Liver (tissue), 9 donors: ENCODE measurements around the gene NAA80. TPM values are rescaled to one million over a fixed set of nuclear protein-coding genes. Genes with fewer than 3 reads are reported as not detected.
A peak's percentile ranks its signal among the peaks of the same experiment; 100 is the strongest.

Experiments
- DNase-seq: peaks from one replicate; pipeline ENCODE4 v3.0.0-alpha.2; 2017; ENCODE audit warnings: low spot score
- H3K27ac ChIP-seq, 2 donors: one replicate each; pipeline ENCODE4 v1.7.0; 2013; ENCODE audit warnings: inconsistent platforms in 2 of 2, low read length in 2 of 2, control low read depth in 1 of 2, low read depth in 1 of 2, mild to moderate bottlenecking in 1 of 2
- H3K27me3 ChIP-seq, 4 donors: one replicate each; pipeline versions ENCODE4 v1.6.1 to v1.7.0; 2013; ENCODE audit warnings: low read length in 3 of 4, inconsistent platforms in 1 of 4, mild to moderate bottlenecking in 1 of 4, moderate library complexity in 1 of 4; ENCODE audit not compliant: control insufficient read depth in 4 of 4, insufficient read depth in 4 of 4
- H3K36me3 ChIP-seq, 4 donors: one replicate each; pipeline versions ENCODE4 v1.6.1 to v1.7.0; 2013; ENCODE audit warnings: low read length in 3 of 4, mild to moderate bottlenecking in 3 of 4, low read depth in 1 of 4, moderate library complexity in 1 of 4; ENCODE audit not compliant: control insufficient read depth in 4 of 4, insufficient read depth in 3 of 4
- H3K4me1 ChIP-seq, 4 donors: one replicate each; pipeline versions ENCODE4 v1.6.1 to v1.7.0; 2013; ENCODE audit warnings: low read length in 3 of 4, mild to moderate bottlenecking in 3 of 4, moderate library complexity in 1 of 4; ENCODE audit not compliant: control insufficient read depth in 4 of 4, insufficient read depth in 4 of 4
- H3K4me3 ChIP-seq, 3 donors: one replicate each; pipeline versions ENCODE4 v1.6.1 to v1.7.0; 2013; ENCODE audit warnings: low read length in 3 of 3, control low read depth in 1 of 3, low read depth in 1 of 3, mild to moderate bottlenecking in 1 of 3
- H3K9ac ChIP-seq, 2 donors: one replicate each; pipeline ENCODE4 v1.7.0; 2013; ENCODE audit warnings: low read length in 2 of 2, mild to moderate bottlenecking in 2 of 2, moderate library complexity in 2 of 2, control low read depth in 1 of 2, low read depth in 1 of 2
- H3K9me3 ChIP-seq, 4 donors: one replicate each; pipeline versions ENCODE4 v1.6.1 to v1.7.0; 2013; ENCODE audit warnings: low read length in 3 of 4; ENCODE audit not compliant: control insufficient read depth in 4 of 4
- ATF3 ChIP-seq: IDR thresholded peaks from 2 replicates; pipeline ENCODE4 v1.6.1; 2016; ENCODE audit warnings: antibody characterized with exemption
- CTCF ChIP-seq: fragments of 150-350 bp; IDR thresholded peaks from 2 replicates; pipeline ENCODE4 v1.5.1; 2017; ENCODE audit warnings: improper control_type of control experiment, low read depth, low read length; ENCODE audit not compliant: missing input control
- FOXA2 ChIP-seq: IDR thresholded peaks from 2 replicates; pipeline ENCODE4 v1.6.1; 2016; ENCODE audit warnings: antibody characterized with exemption
- GABPA ChIP-seq, 2 donors: IDR thresholded peaks in 1 of 2; conservative IDR thresholded peaks in 1 of 2; 2 replicates each; pipeline ENCODE4 v1.6.1; 2016; ENCODE audit warnings: antibody characterized with exemption in 2 of 2, mild to moderate bottlenecking in 1 of 2, moderate library complexity in 1 of 2
- HNF4A ChIP-seq, 2 donors: conservative IDR thresholded peaks; 2 replicates each; pipeline ENCODE4 v1.6.1; 2016; ENCODE audit warnings: antibody characterized with exemption in 2 of 2, mild to moderate bottlenecking in 2 of 2
- HNF4G ChIP-seq: IDR thresholded peaks from 2 replicates; pipeline ENCODE4 v1.6.1; 2016; ENCODE audit warnings: antibody characterized with exemption
- JUND ChIP-seq, 2 donors: IDR thresholded peaks; 2 replicates each; pipeline ENCODE4 v1.6.1; 2016; ENCODE audit warnings: antibody characterized with exemption in 2 of 2
- NR2F2 ChIP-seq: IDR thresholded peaks from 2 replicates; pipeline ENCODE4 v1.6.1; 2016; ENCODE audit warnings: antibody characterized with exemption
- RAD21 ChIP-seq, 2 donors: IDR thresholded peaks; 2 replicates each; pipeline ENCODE4 v1.6.1; 2016; ENCODE audit warnings: antibody characterized with exemption in 2 of 2, mild to moderate bottlenecking in 2 of 2
- REST ChIP-seq: IDR thresholded peaks from 2 replicates; pipeline ENCODE4 v1.6.1; 2016; ENCODE audit warnings: antibody characterized with exemption, mild to moderate bottlenecking
- RXRA ChIP-seq, 2 donors: IDR thresholded peaks; 2 replicates each; pipeline ENCODE4 v1.6.1; 2017 to 2018; ENCODE audit warnings: antibody characterized with exemption in 2 of 2, mild to moderate bottlenecking in 1 of 2
- SP1 ChIP-seq: IDR thresholded peaks from 2 replicates; pipeline ENCODE4 v1.6.1; 2018; ENCODE audit warnings: antibody characterized with exemption, mild to moderate bottlenecking
- TAF1 ChIP-seq: conservative IDR thresholded peaks from 2 replicates; pipeline ENCODE4 v1.6.1; 2016; ENCODE audit warnings: antibody characterized with exemption, mild to moderate bottlenecking
- YY1 ChIP-seq: IDR thresholded peaks from 2 replicates; pipeline ENCODE4 v1.6.1; 2016; ENCODE audit warnings: antibody characterized with exemption, mild to moderate bottlenecking
- ZBTB33 ChIP-seq: IDR thresholded peaks from 2 replicates; pipeline ENCODE4 v1.6.1; 2016; ENCODE audit warnings: antibody characterized with exemption
- WGBS: extraction: QIAGEN DNeasy Blood & Tissue Kit; methylation state at CpG from one replicate; pipeline ENCODE4 v1.1.7; 2013; 5-methylcytosine and 5-hydroxymethylcytosine counted together
- polyA plus RNA-seq, 2 donors: library from polyadenylated mRNA; stranded (reverse) in 1 of 2; unstranded in 1 of 2; fragments of 200-250 nt in 1 of 2; fragments of >200 nt in 1 of 2; fragmentation: Nextera tagmentation in 1 of 2; extraction: Ambion mirVana in 1 of 2; gene quantifications; one replicate each; pipeline versions ENCODE4 v1.2.1 to v1.2.3, GENCODE V29; 2013 to 2015
- total RNA-seq, 2 donors: library from RNA; depleted of rRNA; stranded (reverse); fragments of >200 nt; gene quantifications; one replicate each; pipeline ENCODE4 v1.2.3, GENCODE V29; 2014
- donor health status: healthy.
- donor health status: healthy.
- donor health status: healthy.
- donor health status: healthy.
- donor health status: healthy.

Gene NAA80
- total and polyA plus RNA-seq, 4 donors, result 1.6 to 5.5 (median 2.0) TPM

- peak; percentile 85 for TF ChIP-seq REST
- TF ChIP-seq ATF3, result peak; percentile 5
- peak; percentile 95 for TF ChIP-seq FOXA2
Measured at GRCh38 chr3:50299638-50299928, 378 bp upstream of the NAA80 start (continued).

GRCh38 chr3:50297896-50298725, 1.1 kb downstream of the NAA80 start:
- Histone ChIP-seq H3K36me3 (peaks cover 0 to 3% (median 0%) of the 10 kb centered on the region in 4 donors), H3K9me3 (no peaks in the 10 kb centered on the region), H3K27ac (peak overlapping the region; percentile 84 to 95), H3K9ac (peak overlapping the region; percentile 81 to 90), H3K27me3 (no peaks in the 10 kb centered on the region), H3K4me3 (peak overlapping the region in 2 of 3 donors; percentile 54 to 67), H3K4me1 (peaks cover 10 to 46% (median 27%) of the 10 kb centered on the region in 4 donors)
- 66% methylated on average over 9 of the region's 9 CpGs for WGBS
- peak; percentile 50 for DNase-seq
- TF ChIP-seq CTCF (peak; percentile 9), TAF1 (no peak)

GRCh38 chr3:50297384-50297775, 1.8 kb downstream of the NAA80 start:
- peaks cover 0 to 3% (median 0%) of the 10 kb centered on the region in 4 donors for H3K36me3 ChIP-seq
- no peaks in the 10 kb centered on the region for H3K9me3 ChIP-seq
- no peak overlapping the region for H3K9ac ChIP-seq
- 86% methylated on average over 2 of the region's 2 CpGs for WGBS
- no peak overlapping the region for H3K27ac ChIP-seq
- H3K4me1 ChIP-seq, result peaks cover 12 to 48% (median 33%) of the 10 kb centered on the region in 4 donors
- peak; percentile 64 for DNase-seq
- H3K27me3 ChIP-seq, result no peaks in the 10 kb centered on the region
- no peak overlapping the region for H3K4me3 ChIP-seq
- TF ChIP-seq CTCF, result no peak
- TF ChIP-seq RXRA (IDR thresholded peaks at IDR 0.05), result no peak
- TF ChIP-seq FOXA2, result no peak
- no peak for TF ChIP-seq HNF4A (conservative IDR thresholded peaks at IDR 0.05)
- TF ChIP-seq REST, result no peak
- TF ChIP-seq RAD21 (IDR thresholded peaks at IDR 0.05), result no peak
- TF ChIP-seq TAF1, result no peak
- TF ChIP-seq HNF4G, result no peak
- TF ChIP-seq ZBTB33, result no peak
- no peak for TF ChIP-seq SP1
- TF ChIP-seq JUND (IDR thresholded peaks at IDR 0.05), result no peak
- no peak for TF ChIP-seq GABPA (IDR thresholded peaks at IDR 0.05 in 1 of 2, conservative IDR thresholded peaks at IDR 0.05 in 1 of 2)
- TF ChIP-seq NR2F2, result no peak
- no peak for TF ChIP-seq YY1
